GM11168 (cell line): ENCODE data around the gene ATF7.

Experiments used
- in situ Hi-C: fragments of 300-500 bp; cut with MboI; formaldehyde crosslinking; loops from one replicate; pipeline ENCODE4 v1.12.0; 2022; ENCODE audit warnings: low sequenced_read_pairs; ENCODE audit not compliant: unreplicated experiment

ATF7 gene

DNA sequence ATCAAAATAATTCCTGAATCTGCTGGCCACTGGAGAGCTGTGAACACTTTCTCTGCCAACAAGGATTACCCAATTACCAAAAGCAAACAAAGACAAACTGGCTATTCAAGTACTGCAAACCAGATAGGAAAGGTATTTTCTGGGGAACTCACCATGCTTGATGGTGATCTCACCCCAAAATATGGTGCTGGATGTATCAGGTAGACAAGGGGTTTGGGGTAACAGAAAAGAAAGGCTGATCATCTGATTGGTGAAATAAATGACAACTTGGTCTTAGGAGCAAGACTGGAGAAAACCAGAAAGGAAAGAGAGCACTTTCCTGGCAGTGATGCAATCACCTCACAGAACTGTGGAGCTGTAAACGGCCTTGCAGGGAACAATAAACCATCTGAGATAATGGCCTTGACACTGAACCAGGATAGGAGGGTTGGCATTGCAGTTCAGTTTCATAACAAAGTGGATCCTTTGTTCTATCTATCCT lies 87.9 kb downstream of the ATF7 start:
- in situ Hi-C loops = loop anchor here (10.0 kb wide), 1 partner anchor 207 kb away; no protein-coding TSS in a partner anchor

DNA sequence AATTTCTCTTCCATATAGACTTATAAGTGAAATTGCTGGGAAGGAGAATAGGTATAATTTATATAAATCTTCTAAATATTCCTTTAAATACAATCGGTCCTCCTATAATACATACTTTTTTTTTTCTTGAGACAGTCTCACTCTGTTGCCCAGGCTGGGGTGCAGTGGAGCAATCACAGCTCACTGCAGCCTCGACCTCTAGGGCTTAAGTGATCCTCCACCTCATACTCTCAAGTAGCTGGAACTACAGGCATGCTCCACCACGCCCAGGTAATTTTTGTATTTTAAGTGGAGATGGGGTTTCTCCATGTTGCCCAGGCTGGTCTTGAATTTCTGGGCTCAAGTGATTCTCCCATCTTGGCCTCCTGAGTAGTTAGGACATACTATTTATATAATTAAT lies 89.2 kb downstream of the ATF7 start:
- in situ Hi-C loops = loop anchor here (10.0 kb wide), 1 partner anchor 208 kb away; no protein-coding TSS in a partner anchor

DNA sequence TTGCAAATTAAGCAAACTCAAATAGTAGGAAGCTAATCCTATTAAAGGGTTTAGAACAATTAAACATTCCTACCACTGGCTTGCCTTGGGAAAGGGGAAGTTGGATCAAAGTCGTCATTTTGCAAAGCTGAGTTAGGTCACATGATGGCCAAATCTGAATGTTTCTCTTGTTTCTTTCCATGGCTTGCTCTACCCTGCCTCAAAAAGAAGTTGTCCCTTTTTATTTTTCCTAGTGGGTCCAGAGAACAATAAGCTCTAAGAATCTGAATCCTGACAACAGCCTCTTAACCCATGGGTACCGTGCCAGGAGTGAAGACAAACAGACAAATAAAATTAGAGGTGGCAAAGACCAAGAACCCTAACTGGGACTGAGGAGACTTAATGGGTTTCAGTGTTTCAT lies 92.7 kb downstream of the ATF7 start:
- in situ Hi-C loops = loop anchor here (10.0 kb wide), 1 partner anchor 211 kb away; no protein-coding TSS in a partner anchor

DNA sequence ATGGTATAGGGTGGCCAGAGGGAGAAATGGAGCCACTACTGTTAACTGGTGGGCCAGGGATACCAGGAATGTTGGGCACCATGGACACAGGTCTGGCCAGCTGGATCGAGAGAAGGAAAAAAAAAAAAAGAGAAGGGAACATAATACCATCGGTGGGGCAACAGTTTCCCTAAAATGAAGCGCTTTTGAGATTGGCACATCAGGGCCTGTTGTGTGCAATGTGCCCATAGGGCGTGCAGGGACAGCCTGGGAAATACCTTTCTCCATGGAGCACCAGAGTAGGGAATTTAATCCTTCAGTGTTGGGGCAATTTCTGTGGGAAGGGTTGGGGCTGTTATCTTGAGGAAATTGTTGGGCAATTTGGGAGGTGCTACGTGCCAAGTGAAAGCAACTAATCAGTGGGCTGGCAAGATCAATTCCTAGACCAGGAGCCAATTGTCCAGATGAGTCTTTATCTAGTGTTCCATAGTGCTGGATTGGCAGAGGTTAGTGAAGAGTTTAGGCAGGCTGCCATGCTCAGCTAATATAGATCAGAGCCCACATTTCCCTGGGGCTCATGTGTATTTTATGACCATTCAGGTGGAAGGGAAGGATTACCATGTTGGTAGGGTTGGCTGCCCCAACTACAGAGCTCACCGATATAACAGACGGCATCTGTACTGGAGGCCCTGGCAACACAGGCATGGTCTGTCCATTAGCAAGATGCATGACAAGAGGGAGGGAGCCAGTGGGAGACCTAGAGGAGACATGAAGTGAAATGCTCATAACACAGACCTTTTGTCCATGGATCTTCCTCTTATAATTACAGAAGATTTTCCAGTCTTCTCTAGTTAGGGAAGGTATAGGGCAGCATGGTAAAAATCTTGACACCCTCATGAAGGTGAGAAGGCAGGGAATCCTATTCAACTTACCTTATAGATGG lies 93.4 kb downstream of the ATF7 start:
- in situ Hi-C loops = loop anchor here (10.0 kb wide), 1 partner anchor 212 kb away; no protein-coding TSS in a partner anchor

DNA sequence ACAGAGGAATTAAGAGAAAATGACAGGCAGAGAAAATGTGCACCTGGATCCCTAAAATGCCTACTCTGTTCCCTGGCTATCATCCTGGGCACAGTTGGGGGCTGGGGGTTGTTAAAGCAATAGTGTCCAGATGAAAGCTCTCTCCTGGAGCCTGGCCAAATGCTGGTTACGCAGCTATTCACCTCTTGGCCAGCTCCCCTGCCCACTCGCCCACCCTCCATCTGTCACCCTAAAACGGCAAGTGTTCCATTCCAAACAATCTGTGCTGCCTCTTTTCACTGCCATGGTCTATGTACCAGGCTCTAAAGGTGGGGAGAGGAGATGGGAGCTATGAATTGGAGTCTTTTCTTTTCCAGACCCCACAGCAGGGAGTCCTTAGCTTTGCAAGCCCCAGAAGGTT lies 94.2 kb downstream of the ATF7 start:
- in situ Hi-C loops = loop anchor here (10.0 kb wide), 1 partner anchor 213 kb away; no protein-coding TSS in a partner anchor

DNA sequence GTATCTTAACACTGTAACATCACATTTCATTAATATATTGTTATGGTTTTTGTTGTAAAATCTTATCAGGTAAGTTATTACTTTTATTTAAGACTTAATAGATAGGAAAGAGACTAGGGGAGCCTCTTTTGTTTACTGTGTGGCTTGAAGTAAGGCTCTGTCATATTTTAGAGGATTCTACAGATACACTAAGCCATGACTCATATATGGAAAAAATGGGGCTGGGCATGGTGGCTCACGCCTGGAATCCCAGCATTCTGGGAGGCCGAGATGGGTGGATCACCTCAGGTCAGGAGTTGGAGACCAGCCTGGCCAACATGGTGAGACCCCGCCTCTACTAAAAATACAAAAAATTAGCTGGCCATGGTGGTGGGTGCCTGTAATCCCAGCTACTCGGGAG lies 95.3 kb downstream of the ATF7 start:
- in situ Hi-C loops = loop anchor here (10.0 kb wide), 1 partner anchor 214 kb away; no protein-coding TSS in a partner anchor

DNA sequence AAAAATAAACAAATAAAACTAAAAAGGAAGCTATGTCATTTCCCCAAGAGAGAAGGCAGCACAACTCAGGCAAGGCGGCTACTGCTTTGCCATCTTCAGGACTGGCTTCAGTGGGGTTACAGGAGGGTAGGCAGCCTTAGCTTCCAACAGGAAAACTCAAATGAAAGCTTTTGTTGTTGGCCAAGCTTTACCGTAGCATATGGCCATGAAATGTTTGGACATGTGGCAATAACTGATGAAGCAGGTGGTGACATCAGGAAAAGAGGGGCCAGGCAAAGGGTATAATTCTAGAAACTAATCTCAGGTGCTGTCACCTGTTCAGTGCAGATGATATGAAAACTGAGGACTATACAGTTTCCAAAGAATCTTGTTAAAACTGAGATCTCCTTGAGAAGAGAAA lies 96.1 kb downstream of the ATF7 start:
- in situ Hi-C loops = loop anchor here (10.0 kb wide), 1 partner anchor 215 kb away; no protein-coding TSS in a partner anchor

DNA sequence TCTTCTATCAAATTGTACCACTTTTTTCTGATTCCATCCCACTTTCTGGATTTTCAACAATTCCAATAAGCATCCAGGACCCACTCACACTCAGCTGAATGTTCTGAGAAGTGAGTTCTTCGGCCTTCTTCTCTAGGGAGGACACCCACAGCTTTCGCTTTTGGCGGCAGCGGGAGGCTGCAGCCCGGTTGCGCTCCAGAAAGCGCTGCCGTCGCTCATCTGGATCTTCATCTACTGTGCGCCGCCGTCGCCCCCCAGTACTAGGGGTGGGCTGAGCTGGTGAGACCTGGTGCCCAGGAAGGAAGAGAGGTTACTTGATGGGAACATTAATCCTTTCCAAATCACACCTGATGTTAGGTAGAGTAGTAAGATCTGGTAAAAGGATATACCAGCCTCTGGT lies 101.7 kb downstream of the ATF7 start:
- in situ Hi-C loops = no loop called here

DNA sequence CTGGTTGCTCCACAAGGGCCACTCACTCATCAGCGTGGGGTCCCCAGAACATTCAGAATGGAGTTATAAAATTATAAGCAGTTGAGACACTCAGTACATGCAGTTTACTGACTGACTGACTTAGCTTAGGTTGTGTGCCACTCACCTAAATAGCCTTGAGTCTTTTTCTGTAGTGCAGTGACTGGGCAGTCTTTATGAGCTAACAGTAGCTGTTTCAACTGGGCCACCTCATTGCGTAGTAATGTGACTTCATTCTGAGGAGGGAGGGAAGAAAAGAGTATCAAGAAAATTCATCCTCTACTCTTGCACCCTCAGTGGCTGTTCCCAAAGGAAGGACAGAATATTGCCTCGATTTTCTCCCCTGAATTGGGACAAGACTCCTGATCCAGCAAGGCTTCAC lies 103.1 kb downstream of the ATF7 start:
- in situ Hi-C loops = no loop called here

DNA sequence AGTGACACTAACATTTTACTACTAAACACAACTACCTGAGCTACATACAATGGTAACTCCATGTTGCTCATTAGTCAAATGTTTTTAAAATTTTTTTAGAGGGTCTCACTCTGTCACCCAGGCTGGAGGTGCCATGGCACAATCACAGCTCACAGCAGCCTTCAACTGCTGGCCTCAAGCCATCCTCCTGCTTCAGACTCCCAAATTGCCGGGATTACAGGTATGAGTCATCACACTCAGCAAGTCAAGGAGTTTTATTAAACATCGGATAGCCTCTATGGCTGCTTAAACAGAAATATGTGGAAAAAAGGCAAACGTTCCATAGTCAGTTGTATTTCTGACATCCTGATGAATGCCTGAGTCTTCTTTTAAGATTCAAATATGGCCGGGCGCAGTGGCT lies 107.8 kb downstream of the ATF7 start:
- in situ Hi-C loops = no loop called here

DNA sequence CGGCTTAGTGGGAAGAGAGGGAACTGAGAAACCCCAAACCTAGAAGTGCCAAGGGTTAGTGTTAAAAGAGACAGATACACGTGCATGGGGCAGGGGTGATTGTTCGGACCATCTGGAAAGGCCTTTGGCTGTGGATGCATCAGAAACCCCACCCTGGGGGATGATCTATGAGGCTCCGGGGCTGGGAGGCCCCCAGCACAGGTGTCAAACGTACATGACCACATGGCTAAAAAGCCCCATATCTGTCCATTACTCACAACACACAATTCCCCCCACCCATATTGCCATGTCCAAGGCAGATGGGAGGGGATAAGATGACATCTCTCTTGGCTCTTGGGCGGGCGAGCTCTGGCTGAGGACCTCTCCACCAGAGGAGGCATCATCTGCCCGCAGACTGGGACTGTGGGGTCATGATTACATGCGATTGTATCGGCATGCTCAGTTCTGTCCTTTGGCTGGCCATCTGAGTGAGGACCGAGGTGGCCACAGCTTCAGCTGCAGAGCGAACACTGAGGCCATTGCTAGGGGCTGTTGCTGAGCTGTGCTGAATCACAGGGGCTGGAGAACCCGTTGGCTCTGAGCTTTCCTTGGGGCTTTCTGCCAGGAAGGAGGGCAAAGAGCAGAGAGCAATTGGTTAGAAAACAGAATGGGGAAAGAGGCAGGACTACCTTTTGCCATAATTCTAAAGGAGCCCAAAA lies 109.3 kb downstream of the ATF7 start:
- in situ Hi-C loops = no loop called here

DNA sequence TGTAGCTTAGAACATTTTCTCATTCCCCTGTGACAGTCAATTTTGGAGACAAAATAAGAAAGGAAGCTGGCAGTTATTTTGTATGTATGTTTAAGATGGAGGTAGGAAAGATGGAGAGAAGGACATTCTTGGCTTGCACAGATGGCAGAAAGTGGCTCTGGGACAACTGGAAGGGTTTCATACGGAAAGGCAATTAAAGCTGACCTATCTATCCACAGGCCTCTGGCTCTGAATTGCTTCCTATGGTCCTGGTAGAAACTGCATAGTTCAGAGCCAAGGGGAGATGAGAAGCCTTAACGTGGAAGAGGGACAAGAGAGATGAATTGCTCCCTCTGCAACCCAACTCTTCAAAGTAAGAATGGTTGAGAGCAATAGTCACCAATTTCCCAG lies 110.9 kb downstream of the ATF7 start:
- in situ Hi-C loops = no loop called here

DNA sequence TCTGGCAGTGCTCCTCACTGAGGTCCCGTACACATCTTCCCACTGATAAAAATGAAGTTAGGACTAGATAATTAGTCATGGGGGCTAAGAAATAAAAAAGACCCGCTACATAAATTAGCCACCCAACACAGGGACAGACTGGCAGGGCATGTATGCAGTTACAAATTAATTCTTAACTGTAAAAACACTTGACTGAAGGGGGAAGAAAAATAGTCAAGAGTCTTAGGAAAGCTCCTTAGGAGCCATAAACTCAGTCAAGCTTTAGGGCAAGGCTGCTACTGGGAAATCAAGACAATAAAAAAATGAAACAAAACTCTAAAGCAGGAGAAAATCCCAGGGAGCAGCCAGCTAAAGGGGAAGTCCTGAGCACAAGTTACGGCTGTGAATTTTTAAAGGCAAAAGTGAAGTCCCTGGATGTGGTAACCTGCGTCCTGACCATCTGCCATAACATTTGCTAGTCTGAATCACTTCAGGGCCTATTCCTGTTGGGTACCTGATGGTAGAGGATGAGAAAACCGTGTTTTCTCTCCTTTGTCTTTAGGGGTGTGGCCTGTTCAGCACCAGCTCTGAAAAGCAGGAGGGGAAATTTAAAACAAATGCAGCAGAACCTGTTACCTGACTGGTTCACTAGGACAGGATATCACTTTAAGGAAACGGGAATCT lies 111.4 kb downstream of the ATF7 start:
- in situ Hi-C loops = no loop called here

DNA sequence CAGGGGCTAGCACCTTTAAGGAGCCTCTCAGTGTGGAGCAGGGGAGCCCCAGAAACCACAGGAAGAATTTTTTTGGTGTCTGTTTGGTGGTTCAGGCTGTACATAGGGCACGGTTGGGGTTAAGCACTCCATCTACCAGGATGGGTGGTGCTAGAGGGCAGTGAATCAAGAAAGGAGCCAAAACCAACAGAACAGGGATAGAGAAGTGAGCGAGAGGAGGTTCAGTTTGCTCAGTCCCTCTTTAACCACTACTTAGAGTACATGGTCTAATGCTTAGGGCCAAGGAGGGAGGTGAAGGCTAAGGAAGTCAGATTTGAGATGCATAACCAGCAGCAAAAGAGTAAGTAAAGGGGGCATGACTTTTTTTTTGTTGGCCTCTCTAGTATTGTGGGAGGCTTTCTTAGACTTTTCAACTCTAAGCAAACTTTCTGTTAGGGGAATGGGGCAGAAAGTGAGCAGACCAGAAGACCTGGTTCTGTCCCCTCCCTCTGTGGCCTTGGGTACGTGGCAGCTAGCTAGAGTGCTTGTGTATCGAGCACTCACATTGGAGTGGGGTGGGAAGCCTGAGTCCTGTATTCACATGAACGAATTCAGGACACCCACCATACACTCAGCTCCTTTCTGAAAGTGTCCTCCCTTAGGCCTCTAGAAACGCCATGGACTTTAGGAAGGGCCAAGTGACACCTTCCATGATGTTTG lies 112.3 kb downstream of the ATF7 start:
- in situ Hi-C loops = no loop called here

DNA sequence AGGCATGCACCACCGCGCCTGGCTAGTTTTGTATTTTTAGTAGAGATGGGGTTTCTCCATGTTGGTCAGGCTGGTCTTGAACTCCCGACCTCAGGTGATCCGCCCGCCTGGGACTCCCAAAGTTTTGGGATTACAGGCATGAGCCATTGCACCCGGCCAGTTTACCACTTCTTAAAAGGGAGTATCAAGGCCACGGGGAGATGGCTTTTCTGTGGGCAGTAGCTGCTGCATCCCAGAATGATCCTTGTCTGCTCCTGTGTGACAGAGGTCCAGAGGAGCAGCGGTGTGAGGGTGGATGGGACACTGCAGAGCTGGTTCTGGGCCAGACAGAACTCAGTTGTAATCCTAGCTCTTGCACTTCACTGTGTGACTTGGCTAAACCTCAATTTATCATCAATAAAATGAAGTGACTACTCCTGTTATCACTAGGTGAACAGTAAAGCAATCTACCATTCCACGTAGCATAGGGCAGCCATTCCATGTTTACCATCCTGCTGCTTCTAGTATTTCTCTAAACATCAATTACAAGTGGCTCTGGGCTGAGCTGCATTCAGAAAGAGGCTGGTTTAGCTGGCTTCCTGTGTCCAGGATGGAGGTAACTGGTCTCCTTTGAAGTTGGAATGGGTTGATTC lies 115.9 kb downstream of the ATF7 start:
- in situ Hi-C loops = no loop called here

DNA sequence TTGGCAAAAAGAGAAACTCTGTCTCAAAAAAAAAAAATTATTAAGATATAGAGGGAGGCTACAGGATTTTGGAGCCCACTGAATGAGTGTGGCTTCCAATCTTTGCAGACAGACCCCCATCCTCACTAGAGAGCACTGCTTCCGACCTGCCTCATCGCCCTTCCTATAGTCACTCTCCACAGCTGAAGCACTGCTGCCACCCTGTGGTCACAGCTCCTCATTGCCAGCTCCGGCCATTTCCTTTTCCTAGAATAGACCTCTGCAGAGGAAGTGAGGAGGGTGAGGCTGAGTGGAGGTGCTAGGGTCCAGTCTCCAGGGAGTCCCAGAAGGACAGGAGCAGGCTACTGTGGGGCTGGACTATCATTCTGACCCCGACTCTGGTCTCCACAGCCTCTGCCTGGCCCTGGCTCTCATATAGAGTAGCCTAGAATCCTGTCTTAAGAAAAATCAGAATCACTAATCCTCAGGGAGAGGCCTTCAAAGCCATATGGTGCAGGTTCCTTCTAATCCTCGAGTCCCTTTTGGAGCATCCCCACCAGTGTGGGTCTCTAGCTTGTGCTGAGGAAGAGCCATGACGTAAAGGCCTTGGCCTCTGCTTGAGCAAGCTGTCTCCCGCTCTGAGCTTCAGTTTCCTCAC lies 117.5 kb downstream of the ATF7 start:
- in situ Hi-C loops = no loop called here

DNA sequence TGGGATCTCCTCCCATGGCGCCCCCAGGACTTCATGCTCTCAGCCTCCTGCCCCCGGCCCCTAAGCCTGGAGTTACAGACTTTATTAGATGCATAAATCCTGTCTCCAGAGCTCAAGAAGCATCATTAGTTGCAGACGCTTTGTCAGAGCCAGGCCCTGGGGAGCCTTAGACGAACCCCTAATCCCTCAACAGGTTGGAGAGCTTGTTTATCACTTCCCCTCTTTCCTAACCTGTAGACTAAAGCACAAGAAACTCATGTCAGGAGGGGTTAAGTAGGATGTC lies 118.6 kb downstream of the ATF7 start:
- in situ Hi-C loops = no loop called here

DNA sequence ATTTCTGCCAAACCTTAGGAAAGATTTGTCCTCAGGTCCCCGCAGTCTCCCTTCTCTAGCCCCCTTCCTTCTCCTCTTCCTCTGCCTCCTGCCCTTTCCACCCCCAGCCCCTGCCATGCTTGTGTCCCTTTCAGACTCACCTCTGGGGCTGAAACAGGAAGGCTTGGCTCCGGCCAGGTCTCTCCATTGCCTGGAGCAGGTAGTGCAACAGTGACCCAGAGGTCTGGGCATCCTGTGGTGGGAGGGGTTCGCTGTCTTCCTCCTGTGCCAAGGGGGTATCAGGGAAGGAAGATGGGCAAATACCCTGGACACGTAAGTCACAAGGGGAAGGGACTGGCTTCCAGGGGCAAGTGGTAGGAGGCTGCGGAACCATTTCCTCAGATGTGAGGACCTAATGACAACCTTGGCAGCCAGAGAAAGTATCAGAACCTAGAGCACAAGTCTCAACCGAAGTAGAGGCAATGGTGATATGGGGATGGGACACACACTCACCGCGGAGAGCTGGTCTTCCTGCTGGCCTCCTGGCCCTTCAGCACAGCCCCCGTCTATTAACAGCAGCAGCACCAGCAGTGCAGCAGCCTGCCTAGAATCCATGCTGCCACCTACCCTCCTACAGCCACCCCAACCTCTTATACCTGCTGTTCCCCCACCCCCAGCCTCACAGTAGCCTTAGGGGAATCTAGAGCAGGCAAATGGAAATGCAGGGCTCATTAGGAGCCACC lies 119.1 kb downstream of the ATF7 start, which contains the start of gene NPFF:
NPFF (minus strand) TSS at position 604 of the 722 bp plus-strand sequence; CDS start at position 594, 10 bp downstream.
- in situ Hi-C loops = no loop called here

DNA sequence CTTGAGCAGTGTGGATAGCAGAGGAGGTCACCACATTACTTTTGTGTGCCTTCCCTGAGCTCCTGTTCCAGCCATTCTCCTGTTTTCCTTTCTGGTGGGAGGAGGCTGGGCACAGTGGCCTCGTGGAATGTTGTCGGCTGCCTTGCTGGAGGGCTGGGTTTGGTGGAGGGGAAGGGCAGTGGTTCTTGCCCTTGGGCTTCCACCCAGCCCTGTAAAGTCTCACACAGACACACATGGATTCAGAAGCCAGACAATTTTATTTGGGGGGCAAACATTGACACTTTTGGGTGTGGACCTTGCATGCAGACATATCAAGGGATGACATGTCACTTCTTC lies 119.8 kb downstream of the ATF7 start:
- in situ Hi-C loops = no loop called here
